ENCODE measurements around the gene GDI1.

GDI1 gene

DNA sequence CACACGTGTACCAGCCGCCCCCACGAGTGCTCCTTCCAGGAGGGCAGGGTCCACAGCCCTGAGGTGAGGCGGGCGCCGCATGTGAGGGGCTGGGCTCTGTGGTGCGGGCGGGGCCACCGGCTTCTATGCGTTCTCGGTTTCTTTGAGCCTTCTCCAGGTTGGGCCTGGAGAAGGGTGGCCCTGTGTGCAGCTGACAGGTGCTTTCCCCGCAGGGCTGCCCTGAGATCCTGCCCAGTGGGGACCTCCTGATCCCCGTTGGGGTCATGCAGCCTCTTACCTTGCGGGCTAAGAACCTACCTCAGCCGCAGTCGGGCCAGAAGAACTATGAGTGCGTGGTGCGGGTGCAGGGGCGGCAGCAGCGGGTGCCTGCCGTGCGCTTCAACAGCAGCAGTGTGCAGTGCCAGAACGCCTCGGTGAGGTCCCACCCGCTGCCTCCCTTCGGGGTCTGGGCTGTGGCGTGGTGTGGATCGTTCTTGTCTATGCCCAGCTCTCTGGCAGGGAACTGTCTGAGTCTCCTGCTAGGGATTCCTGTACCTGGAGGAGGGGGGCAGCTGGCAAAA lies 27.9 kb downstream of the GDI1 start:
- DNase-seq = no peak

DNA sequence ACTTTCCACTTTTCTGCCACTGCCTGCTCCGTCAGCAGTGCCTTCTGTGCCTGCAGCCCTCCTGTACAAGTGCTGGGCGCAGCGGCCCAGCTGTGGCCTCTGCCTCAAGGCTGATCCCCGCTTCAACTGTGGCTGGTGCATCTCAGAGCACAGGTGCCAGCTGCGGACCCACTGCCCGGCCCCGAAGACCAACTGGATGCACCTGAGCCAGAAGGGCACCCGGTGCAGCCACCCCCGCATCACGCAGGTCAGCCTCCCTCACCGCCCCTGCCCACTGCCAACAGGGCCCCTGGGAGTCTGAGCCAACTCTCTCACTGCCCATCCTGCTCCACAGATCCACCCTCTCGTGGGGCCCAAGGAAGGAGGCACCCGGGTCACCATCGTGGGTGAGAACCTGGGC lies 28.6 kb downstream of the GDI1 start:
- DNase-seq = no peak

DNA sequence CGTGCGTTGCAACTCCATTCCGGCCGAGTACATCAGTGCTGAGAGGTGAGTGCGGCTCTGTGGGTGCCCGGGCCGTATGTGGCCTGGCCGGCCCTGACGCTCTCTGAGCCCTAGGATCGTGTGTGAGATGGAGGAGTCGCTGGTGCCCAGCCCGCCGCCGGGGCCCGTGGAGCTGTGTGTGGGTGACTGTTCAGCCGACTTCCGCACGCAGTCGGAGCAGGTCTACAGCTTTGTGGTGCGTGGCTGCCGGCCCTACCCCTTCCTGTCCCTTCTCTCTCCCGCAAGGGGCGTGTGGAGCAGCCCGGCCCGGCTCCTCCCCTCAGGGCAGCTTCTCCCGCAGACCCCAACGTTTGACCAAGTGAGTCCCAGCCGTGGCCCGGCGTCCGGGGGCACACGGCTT lies 29.1 kb downstream of the GDI1 start:
- no peak for DNase-seq

DNA sequence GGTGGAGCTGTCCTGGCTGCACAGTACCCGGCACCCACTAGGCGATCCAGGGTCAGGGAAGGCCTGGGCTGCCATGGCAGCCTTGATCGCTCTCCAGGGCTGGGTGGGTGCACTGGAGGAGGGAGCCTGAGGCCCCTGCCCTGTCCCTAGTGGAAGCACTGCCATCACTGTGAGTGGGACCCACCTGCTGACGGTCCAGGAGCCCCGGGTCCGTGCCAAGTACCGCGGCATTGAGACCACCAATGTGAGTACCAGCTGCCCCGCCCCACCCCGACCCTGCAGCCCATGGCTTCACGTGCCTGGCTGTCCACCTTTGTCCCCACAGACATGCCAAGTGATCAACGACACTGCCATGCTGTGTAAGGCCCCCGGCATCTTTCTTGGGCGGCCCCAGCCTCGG lies 30.0 kb downstream of the GDI1 start:
- DNase-seq = no peak

DNA sequence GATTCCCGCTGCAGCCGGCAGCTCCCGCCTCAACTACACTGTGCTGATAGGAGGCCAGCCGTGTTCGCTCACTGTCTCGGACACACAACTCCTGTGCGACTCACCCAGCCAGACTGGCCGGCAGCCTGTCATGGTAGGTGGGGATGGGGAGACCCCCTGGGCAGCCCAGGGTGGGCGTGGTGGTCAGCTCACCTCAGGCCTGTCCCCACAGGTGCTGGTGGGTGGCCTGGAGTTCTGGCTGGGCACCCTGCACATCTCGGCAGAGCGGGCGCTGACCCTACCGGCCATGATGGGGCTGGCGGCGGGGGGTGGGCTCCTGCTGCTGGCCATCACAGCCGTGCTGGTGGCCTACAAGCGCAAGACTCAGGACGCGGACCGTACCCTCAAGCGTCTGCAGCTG lies 30.6 kb downstream of the GDI1 start:
- DNase-seq = no peak

DNA sequence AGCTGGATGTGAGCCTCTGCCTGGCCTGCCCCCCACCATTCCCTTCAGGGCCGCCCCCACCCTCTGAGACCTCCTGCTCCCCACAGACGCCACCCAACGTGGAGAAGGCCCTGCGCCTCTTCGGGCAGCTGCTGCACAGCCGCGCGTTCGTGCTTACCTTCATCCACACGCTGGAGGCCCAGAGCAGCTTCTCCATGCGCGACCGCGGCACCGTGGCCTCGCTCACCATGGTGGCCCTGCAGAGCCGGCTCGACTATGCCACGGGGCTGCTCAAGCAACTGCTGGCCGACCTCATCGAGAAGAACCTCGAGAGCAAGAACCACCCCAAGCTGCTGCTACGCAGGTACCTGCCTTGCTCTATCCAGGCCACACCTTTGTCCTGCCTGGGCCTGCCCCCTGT lies 31.3 kb downstream of the GDI1 start:
- no peak for DNase-seq

- DNase-seq = no peak
Measured at GRCh38 chrX:154469114-154469513, 32.2 kb downstream of the GDI1 start.

GRCh38 chrX:154469880-154470279 lies 32.9 kb downstream of the GDI1 start:
- DNase-seq = no peak

DNA sequence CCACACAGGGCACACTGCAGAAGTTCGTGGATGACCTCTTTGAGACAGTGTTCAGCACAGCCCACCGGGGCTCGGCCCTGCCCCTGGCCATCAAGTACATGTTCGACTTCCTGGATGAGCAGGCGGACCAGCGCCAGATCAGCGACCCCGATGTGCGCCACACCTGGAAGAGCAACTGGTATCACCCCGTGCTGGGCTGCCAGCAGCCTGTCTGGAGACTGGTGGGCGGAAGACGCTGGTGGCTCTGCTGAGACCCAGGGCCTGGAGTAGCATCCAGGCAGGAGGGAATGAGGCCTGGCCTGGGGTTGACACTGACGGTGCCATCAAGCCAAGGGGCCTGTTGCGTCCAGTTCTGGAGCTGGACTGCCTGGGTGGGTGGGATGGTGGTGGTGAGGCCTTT lies 33.5 kb downstream of the GDI1 start:
- no peak for DNase-seq

DNA sequence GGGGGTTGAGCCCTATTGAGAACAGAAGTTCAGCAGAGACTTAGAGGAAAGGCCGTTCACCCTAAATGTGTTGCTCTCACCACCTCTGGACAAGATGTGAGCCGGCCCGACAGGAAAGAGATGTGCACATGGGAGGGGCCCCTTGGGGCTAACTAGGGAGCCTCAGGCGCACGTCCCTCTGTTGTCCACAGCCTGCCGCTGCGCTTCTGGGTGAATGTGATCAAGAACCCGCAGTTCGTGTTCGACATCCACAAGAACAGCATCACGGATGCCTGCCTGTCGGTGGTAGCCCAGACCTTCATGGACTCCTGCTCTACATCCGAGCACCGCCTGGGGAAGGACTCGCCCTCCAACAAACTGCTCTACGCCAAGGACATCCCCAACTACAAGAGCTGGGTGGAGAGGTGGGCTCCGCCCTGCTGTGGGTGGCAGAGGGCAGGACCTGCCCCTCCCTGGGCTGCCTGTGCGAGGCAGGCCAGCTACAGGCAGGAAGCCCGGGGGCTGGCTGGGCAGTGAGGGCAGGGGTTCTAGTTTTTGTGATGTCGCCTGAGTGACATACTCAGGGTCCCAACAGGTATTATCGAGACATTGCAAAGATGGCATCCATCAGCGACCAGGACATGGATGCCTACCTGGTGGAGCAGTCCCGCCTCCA lies 34.1 kb downstream of the GDI1 start:
- no peak for DNase-seq

DNA sequence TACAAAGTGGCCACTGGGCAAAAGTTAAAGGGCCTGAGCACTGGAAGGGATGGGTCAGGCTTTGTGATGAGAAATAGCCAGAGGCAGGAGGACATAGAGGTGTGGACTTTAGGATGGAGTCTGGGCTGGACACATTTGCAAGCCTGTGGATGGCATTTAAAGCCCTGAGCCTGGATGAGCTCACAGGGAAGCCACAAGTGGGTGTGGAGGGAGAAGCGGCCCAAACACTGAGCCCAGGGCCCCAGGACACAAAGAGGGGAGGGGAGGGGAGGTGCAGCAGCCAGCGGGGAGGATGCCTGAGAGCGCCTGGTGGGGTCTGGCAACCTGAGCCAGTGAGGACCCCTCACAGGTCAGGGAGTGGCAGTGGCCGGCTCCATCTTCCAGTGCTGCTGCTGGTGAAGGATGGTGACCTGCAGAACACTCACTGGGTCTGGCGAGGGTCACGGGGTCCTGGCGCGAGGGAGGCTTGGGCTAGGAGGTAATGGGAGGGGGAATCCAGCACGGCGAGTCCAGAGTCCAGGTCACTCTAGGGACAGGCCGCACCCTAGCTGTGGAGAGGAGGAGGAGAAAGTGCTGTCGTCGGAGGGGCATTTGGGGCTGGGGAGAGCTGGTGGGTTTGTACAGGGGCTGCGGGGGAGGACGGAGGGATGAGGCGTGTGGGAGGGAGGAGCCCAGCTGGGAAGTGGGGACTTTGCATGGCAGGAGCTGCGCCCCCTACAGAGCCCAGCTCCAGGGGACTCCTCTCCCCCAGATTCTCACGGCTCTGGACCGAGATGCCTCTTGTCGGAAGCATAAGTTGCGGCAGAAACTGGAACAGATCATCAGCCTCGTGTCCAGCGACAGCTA lies 35.1 kb downstream of the GDI1 start:
- no peak for DNase-seq

- DNase-seq = no peak
Measured at GRCh38 chrX:154472685-154473632, 36.0 kb downstream of the GDI1 start.

DNA sequence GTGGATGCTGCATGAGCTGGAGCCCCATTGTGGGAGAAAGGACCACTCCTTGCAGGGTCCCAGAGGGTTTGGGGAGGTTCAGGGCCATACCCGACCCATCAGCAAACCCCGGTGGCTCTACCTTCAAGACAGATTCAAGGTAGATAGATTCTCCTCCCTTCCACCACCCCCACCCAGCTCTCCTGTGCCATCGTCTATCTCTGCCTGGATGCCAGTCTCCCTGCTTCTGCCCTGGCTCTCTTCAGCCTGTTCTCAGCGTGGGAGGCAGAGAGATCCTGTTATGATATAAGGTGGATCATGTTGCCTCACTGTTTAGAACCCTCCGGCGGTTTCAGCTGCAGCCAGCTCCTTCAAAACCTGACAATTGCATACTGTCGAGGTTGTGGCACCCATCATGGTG lies 36.7 kb downstream of the GDI1 start:
- DNase-seq = no peak

GRCh38 chrX:154476821-154477220 lies 39.9 kb downstream of the GDI1 start:
- DNase-seq = no peak

GRCh38 chrX:154477891-154478477 lies 41.0 kb downstream of the GDI1 start:
- no peak for DNase-seq

GRCh38 chrX:154478728-154479622 lies 42.0 kb downstream of the GDI1 start, which contains the start of gene LAGE3:
Gene LAGE3, minus strand, starts transcription at chrX:154479281. Its CDS starts 366 bp downstream, at chrX:154478915.
- DNase-seq = peak; percentile 74

DNA sequence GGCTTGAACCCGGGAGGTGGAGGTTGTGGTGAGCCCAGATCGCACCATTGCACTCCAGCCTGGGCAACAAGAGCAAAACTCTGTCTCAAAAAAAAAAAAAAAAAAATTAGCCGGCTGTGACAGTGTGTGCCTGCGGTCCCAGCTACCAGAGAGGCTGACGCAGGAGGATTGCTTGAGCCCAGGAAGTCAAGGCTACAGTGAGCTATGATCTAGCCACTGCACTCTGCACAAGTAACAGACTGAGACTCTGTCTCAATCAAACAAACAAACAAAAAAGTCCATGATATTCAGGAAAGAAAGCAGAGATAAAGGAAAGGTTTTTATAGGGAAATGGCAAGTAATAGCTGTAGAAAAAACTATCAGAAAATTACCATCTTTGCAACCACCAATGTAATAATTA lies 44.2 kb downstream of the GDI1 start:
- DNase-seq = no peak

DNA sequence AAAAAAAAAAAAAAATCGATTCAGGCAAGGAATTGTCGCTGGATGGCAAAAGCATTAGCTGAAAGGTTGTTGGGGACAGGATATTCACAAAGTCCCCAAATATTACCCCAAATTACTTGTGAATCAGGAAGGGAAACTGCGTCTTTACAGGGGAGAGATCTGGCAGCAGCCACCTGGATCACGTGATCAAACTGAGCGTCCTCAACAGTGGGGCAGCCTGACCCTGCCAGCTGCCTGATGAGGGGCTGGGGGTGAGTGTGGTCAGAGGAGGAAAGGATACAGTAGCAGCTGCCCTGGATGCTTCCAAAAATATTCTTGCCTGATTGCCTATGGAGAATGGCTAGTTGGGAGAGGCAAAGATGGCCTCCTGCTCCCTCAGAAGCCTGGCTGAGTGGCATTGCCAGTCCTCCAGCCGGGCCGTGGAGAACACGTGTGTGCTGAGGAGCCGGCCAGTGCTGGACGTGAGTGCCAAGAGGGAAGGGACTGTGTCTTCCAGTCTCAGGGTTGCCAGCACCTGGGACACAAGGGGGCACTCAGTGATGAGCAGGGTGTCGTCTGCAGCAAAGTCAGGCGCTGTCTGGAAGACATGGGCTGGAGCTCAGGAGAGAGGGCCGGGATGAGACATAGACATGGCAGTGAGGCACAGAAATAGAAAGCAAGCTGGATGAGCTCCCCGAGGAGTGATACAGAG lies 45.1 kb downstream of the GDI1 start:
- no peak for DNase-seq

- DNase-seq = no peak
Measured at GRCh38 chrX:154482786-154483185, 45.8 kb downstream of the GDI1 start.

- DNase-seq = no peak
Measured at GRCh38 chrX:154483325-154483724, 46.4 kb downstream of the GDI1 start.
